K562 (cell line): ENCODE results near the gene SLAMF9.

Experiments
- MAFK ChIP-seq: IDR thresholded peaks from 2 replicates; pipeline ENCODE4 v1.6.1; 2011; ENCODE audit warnings: low read length, improper control_type of control experiment
- MTF1 ChIP-seq: fragments of 250-450 bp; sonication (Bioruptor Pico); IDR thresholded peaks from 2 replicates; pipeline ENCODE4 v1.9.0; 2021; ENCODE audit warnings: moderate library complexity, mild to moderate bottlenecking, inconsistent platforms, borderline replicate concordance
- SRF ChIP-seq, 2 experiments: fragments of 250-450, 450-650 bp in 1 of 2; sonication (Bioruptor Pico) in 1 of 2; sonication (generic) in 1 of 2; formaldehyde crosslinking; IDR thresholded peaks; 2 replicates each; pipeline versions ENCODE4 v1.5.0 to v1.5.1; 2020 to 2022; ENCODE audit warnings: mild to moderate bottlenecking in 1 of 2, missing genetic modification reagents in 1 of 2

DNA sequence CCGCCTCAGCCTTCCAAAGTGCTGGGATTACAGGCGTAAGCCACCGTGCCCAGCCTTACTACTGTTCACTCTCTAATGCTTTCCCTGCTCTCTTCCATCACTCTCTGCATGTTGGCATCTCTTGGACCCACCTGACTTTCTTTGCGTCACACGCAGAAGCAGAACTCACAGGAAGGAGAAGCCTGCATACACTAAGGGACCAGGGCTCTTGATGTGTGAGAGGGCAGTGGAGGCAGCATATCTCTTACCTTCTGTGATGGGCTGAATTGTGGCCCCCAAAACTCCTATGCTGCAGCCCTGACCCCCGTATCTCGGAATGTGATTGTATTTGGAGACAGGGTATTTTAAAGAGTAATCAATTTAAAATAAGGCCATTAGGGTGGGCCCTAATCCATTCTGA, 26.7 kb upstream of the SLAMF9 start:
- TF ChIP-seq MTF1 (CRISPR knock-in tag) (no peak), MAFK (no peak), SRF (CRISPR knock-in tag; IDR thresholded peaks at IDR 0.05) (no peak)
